Measurements from ENCODE around the gene ARRDC3. TPM values are rescaled to one million over a fixed set of nuclear protein-coding genes. Genes with fewer than 3 reads are reported as not detected.

Gene ARRDC3
- total RNA-seq, 2 donors from 2014 or later, result 30.5 to 60.7 TPM

GRCh38 chr5:91373600-91373999 is 9.5 kb downstream of the ARRDC3 start:
- 94 to 100% methylated on average over 2 to 5 of the region's 5 CpGs for WGBS, 2 experiments (ENCODE audit: insufficient coverage in 1 of 2, insufficient read length in 1 of 2)
- no peak overlapping the region for H3K4me3 Mint-ChIP-seq
- no peaks in the 10 kb centered on the region for H3K27me3 ChIP-seq (ENCODE audit: control insufficient read depth, insufficient read depth, low read length, poor library complexity, severe bottlenecking)
- no peak overlapping the region for H3K4me3 ChIP-seq (ENCODE audit: low read length)
- H3K36me3 ChIP-seq (ENCODE audit: control insufficient read depth, insufficient read depth, low read length), result peaks cover 99% of the 10 kb centered on the region
- no peak overlapping the region for H3K27ac Mint-ChIP-seq
- no peaks in the 10 kb centered on the region for H3K27me3 Mint-ChIP-seq (ENCODE audit: insufficient read depth)
- no peak overlapping the region for H3K27ac ChIP-seq (ENCODE audit: low read depth, low read length)
- no peak for TF ChIP-seq CTCF (conservative IDR thresholded peaks at IDR 0.05)
- no peaks in the 10 kb centered on the region for H3K9me3 Mint-ChIP-seq
- no peak overlapping the region for H3K9ac ChIP-seq (ENCODE audit: extremely low read depth, low read length, poor library complexity, severe bottlenecking)
- H3K4me1 ChIP-seq (ENCODE audit: control insufficient read depth, insufficient read depth, low read length), result peaks cover 3% of the 10 kb centered on the region
- H3K9me3 ChIP-seq (ENCODE audit: control insufficient read depth, low read length), result no peaks in the 10 kb centered on the region
- peaks cover 67% of the 10 kb centered on the region for H3K36me3 Mint-ChIP-seq (ENCODE audit: low read depth)
- peaks cover 5% of the 10 kb centered on the region for H3K4me1 Mint-ChIP-seq
- DNase-seq, result no peak

GRCh38 chr5:91373006-91373405 is 10.1 kb downstream of the ARRDC3 start:
- H3K4me3 Mint-ChIP-seq, result no peak overlapping the region
- H3K4me1 Mint-ChIP-seq, result peaks cover 4% of the 10 kb centered on the region
- no peak for DNase-seq
- Histone ChIP-seq H3K27ac (ENCODE audit: low read depth, low read length) (no peak overlapping the region), H3K36me3 (ENCODE audit: control insufficient read depth, insufficient read depth, low read length) (peaks cover 99% of the 10 kb centered on the region), H3K4me1 (ENCODE audit: control insufficient read depth, insufficient read depth, low read length) (peaks cover 3% of the 10 kb centered on the region), H3K9ac (ENCODE audit: extremely low read depth, low read length, poor library complexity, severe bottlenecking) (no peak overlapping the region), H3K9me3 (ENCODE audit: control insufficient read depth, low read length) (no peaks in the 10 kb centered on the region), H3K4me3 (ENCODE audit: low read length) (no peak overlapping the region), H3K27me3 (ENCODE audit: control insufficient read depth, insufficient read depth, low read length, poor library complexity, severe bottlenecking) (no peaks in the 10 kb centered on the region)
- no peak overlapping the region for H3K27ac Mint-ChIP-seq
- H3K36me3 Mint-ChIP-seq (ENCODE audit: low read depth), result peaks cover 72% of the 10 kb centered on the region
- H3K9me3 Mint-ChIP-seq, result no peaks in the 10 kb centered on the region
- WGBS, 2 experiments (ENCODE audit: insufficient coverage in 1 of 2, insufficient read length in 1 of 2), result 78% methylated on average over 1 of the region's 1 CpG; no CpG with 5 or more reads in 1 of the 2 experiments
- no peaks in the 10 kb centered on the region for H3K27me3 Mint-ChIP-seq (ENCODE audit: insufficient read depth)
- TF ChIP-seq CTCF (conservative IDR thresholded peaks at IDR 0.05), result no peak

DNA sequence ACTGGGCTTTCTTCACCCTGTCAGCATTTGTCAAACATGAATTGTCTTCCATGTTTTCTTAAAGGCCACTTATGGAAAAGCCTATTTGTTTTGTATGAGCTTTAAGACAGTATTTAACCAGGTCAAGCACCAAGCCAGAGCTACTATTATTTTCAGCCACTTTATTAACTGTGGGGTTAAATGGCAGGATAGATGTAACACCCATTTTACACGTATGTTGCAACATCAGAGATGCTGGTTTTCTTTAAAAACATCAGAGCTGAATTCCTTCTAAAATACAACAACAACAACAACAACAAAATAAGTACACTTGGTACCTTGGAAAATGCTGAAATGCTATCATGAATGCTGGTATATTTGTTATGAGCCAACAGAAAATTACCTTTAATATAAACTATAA is 13.6 kb downstream of the ARRDC3 start:
- H3K27ac Mint-ChIP-seq, result no peak overlapping the region
- Histone ChIP-seq H3K9ac (ENCODE audit: extremely low read depth, low read length, poor library complexity, severe bottlenecking) (no peak overlapping the region), H3K36me3 (ENCODE audit: control insufficient read depth, insufficient read depth, low read length) (peaks cover 74% of the 10 kb centered on the region), H3K27ac (ENCODE audit: low read depth, low read length) (no peak overlapping the region), H3K4me3 (ENCODE audit: low read length) (no peak overlapping the region), H3K9me3 (ENCODE audit: control insufficient read depth, low read length) (no peaks in the 10 kb centered on the region), H3K27me3 (ENCODE audit: control insufficient read depth, insufficient read depth, low read length, poor library complexity, severe bottlenecking) (no peaks in the 10 kb centered on the region), H3K4me1 (ENCODE audit: control insufficient read depth, insufficient read depth, low read length) (peaks cover 3% of the 10 kb centered on the region)
- H3K9me3 Mint-ChIP-seq, result no peaks in the 10 kb centered on the region
- 83% methylated on average over 1 of the region's 1 CpG for WGBS, 2 experiments (ENCODE audit: insufficient coverage in 1 of 2, insufficient read length in 1 of 2)
- no peak overlapping the region for H3K4me3 Mint-ChIP-seq
- no peak for DNase-seq
- no peaks in the 10 kb centered on the region for H3K27me3 Mint-ChIP-seq (ENCODE audit: insufficient read depth)
- H3K36me3 Mint-ChIP-seq (ENCODE audit: low read depth), result peaks cover 63% of the 10 kb centered on the region
- no peak for TF ChIP-seq CTCF (conservative IDR thresholded peaks at IDR 0.05)
- H3K4me1 Mint-ChIP-seq, result peaks cover 4% of the 10 kb centered on the region

All from endodermal cell (in vitro differentiated cells).